AG10803 (cell line): ENCODE results near the gene DAAM2.
A peak's percentile ranks its signal among the peaks of the same experiment; 100 is the strongest.

Experiments used
- DNase-seq: peaks from one replicate; pipeline ENCODE4 v3.0.0; 2010; ENCODE audit warnings: low read depth
- H3K4me3 ChIP-seq: 2 replicates; pipeline ENCODE4 v1.5.1; 2011; ENCODE audit warnings: mild to moderate bottlenecking, low read length, control low read depth
- TF ChIP-seq, protein P1 (sequence below): conservative IDR thresholded peaks from 2 replicates; pipeline ENCODE4 v1.5.1; 2011; ENCODE audit warnings: mild to moderate bottlenecking, low read length, control low read depth, inconsistent platforms

DAAM2 gene

DNA sequence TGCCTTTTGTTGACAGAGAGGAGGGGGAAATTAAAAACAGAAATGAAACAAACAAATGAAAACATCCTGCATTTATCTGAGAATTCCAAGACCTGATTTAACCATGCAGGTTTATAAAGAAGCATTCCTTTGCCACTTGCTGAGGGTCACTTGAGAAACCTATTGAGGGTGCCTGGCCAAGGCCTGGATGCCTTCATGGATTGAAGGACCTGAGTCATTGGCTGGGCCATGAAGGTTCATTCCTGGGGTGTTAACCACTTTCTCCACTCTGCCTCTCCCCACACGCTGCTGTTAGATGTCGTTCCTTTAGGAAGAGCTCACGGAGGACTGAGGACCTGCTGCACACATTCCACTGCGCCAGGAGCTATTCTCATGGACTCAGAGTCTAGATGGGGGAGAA, 49.7 kb downstream of the DAAM2 start:
- TF ChIP-seq, protein P1, sequence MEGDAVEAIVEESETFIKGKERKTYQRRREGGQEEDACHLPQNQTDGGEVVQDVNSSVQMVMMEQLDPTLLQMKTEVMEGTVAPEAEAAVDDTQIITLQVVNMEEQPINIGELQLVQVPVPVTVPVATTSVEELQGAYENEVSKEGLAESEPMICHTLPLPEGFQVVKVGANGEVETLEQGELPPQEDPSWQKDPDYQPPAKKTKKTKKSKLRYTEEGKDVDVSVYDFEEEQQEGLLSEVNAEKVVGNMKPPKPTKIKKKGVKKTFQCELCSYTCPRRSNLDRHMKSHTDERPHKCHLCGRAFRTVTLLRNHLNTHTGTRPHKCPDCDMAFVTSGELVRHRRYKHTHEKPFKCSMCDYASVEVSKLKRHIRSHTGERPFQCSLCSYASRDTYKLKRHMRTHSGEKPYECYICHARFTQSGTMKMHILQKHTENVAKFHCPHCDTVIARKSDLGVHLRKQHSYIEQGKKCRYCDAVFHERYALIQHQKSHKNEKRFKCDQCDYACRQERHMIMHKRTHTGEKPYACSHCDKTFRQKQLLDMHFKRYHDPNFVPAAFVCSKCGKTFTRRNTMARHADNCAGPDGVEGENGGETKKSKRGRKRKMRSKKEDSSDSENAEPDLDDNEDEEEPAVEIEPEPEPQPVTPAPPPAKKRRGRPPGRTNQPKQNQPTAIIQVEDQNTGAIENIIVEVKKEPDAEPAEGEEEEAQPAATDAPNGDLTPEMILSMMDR: no peak
- DNase-seq: no peak
- H3K4me3 ChIP-seq: no peak overlapping the region

GRCh38 chr6:39843305-39844020, 51.3 kb downstream of the DAAM2 start:
- DNase-seq: no peak
- H3K4me3 ChIP-seq: no peak overlapping the region

DNA sequence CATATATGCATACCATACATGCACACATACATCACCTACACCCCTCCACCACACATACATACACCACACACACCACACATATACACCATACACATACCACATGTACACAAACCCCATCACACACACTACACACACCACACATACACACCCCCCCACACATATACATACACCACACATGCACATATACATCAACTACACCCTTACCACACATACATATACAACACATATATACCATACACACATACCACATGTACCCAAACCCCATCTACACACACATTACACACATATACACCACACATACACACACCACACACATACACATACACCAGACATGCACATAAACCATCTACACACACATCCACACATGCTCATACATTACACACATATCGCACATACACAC, 52.7 kb downstream of the DAAM2 start:
- H3K4me3 ChIP-seq: no peak overlapping the region
- TF ChIP-seq, protein P1: no peak
- DNase-seq: no peak

More at GRCh38 chr6:39843305-39844020, 51.3 kb downstream of the DAAM2 start:
- TF ChIP-seq, protein P1: peak; percentile 24

DNA sequence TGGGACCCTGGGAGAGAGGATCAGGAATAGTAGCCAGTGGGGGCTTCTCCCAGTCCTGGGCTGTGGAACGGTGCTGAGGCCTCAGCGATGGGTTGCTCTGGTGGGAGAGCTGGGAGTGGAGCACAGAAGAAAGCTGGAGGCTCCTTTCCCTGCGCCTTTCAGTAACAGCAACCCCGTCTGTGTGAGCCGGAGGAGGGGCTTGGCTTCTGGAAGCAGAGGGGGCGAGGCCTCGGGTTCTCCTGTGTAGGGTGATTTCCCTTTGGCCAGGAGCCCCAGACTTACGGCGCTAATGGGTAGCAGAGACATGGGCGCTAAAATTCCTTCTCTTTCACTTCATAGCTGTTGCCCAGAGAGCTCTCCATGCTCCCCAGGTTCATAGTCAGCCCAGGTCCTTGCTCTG, 55.0 kb downstream of the DAAM2 start:
- DNase-seq: no peak
- no peak overlapping the region for H3K4me3 ChIP-seq
- TF ChIP-seq, protein P1: no peak

- TF ChIP-seq, protein P1: no peak
- no peak for DNase-seq
These were observed 56.0 kb downstream of the DAAM2 start for GRCh38 chr6:39848171-39848570.

DNA sequence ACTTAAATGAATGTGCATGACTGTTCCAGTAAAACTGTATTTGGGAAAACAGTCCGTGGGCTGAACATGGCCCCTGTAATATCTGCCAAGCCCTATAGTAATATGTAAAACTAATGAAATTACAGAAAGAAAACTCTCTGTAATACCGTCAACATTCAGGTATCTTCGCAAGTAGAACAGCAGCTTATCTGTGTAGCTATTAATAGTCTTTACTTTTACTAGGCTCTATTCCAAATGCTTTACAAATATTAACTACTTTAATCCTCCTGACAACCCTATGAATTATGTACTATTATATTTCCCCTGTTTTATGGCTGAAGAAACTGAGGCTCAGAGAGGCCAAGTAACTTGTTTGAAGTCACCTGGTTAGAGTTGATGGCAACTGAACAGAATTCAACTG, 57.1 kb downstream of the DAAM2 start:
- no peak overlapping the region for H3K4me3 ChIP-seq
- TF ChIP-seq, protein P1: no peak
- no peak for DNase-seq

More at GRCh38 chr6:39848171-39848570, 56.0 kb downstream of the DAAM2 start:
- H3K4me3 ChIP-seq: no peak overlapping the region

DNA sequence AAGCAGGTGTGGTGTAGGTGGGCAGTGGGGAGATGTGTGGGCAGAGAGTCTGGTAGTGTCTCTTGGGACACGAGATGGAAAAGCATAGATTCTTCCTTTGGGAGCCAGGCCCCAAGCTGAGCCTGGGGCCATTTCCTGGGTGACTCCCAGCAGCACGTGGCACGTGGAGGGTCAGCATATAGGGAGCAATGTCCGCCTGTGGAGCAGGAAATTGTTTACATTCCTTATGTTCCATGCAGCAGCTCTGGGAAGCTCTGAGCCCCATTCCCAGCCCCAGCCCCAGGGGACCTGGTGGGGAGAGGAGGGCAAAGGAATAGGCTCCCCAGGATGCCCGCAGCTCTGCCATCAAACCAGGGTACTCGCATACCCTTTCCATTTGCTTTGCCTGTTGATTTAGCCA, 57.6 kb downstream of the DAAM2 start:
- TF ChIP-seq, protein P1: no peak
- peak; percentile 30 for DNase-seq
- no peak overlapping the region for H3K4me3 ChIP-seq
